HepG2 (cell line): ENCODE measurements around the gene TDRD9. TPM values are rescaled to one million over a fixed set of nuclear protein-coding genes. Genes with fewer than 3 reads are reported as not detected.

ENCODE experiments used
- ATAC-seq: fragments of 200-7000 bp; cut with Tn5 transposase; 3 replicates; pipeline ENCODE4 v1.9.1; 2020; ENCODE audit warnings: mild to moderate bottlenecking, moderate library complexity
- BruUV-seq: library from RNA; stranded (reverse); fragments of 400-500 nt; replicated peaks from 2 replicates; lab custom pipeline; 2021; lab: Mats Ljungman, UMichigan
- CTCF ChIA-PET: fragments of 300-600 bp; formaldehyde crosslinking; extraction: SDS; loops from one replicate; lab custom pipeline; 2021; ENCODE audit warnings: low total read pairs, inconsistent platforms, low intra/inter-chr PET ratio; lab: Yijun Ruan, JAX
- POLR2A ChIA-PET: fragments of 350-600 bp; sonication (Branson Sonifier 250); formaldehyde crosslinking; loops from one replicate; lab custom pipeline; 2020; ENCODE audit warnings: antibody characterized with exemption, inconsistent platforms; lab: Yijun Ruan, JAX
- DNase-seq: peaks from one replicate; pipeline ENCODE4 v3.0.0-alpha.2; 2015; ENCODE audit warnings: low spot score
- FAIRE-seq: peaks from 3 replicates; lab custom pipeline; 2011; peaks lifted over from hg19 to GRCh38; lab: Jason Lieb, UNC
- H2AFZ ChIP-seq: one replicate; pipeline ENCODE4 v1.6.1; 2011; ENCODE audit warnings: low read length, inconsistent platforms
- H3K27ac ChIP-seq: fragments of 300-600 bp; 3 replicates; pipeline ENCODE4 v1.8.0; 2011; ENCODE audit warnings: mixed run types, mild to moderate bottlenecking, mixed read lengths, low read length, inconsistent platforms; ENCODE audit not compliant: insufficient read depth; ENCODE audit errors: extremely low read length
- H3K27me3 ChIP-seq, 2 experiments: fragments of 200-600 bp in 1 of 2; 2 replicates in 1 of 2; 3 replicates in 1 of 2; pipeline versions ENCODE4 v1.6.0 to v1.8.0; 2011; ENCODE audit warnings: low read length in 2 of 2, mild to moderate bottlenecking in 2 of 2, moderate library complexity in 2 of 2, inconsistent platforms in 1 of 2; ENCODE audit not compliant: insufficient read depth in 2 of 2, control insufficient read depth in 1 of 2
- H3K36me3 ChIP-seq, 2 experiments: fragments of 200-600 bp in 1 of 2; replicated peaks in 1 of 2; 2 replicates in 1 of 2; 3 replicates in 1 of 2; pipeline versions ENCODE4 v1.5.1 to v1.8.0; 2011; ENCODE audit warnings: low read length in 2 of 2, inconsistent platforms in 1 of 2; ENCODE audit not compliant: insufficient read depth in 2 of 2, control insufficient read depth in 1 of 2
- H3K4me1 ChIP-seq: 2 replicates; pipeline ENCODE4 v1.5.1; 2012; ENCODE audit warnings: low read length, inconsistent platforms; ENCODE audit not compliant: insufficient read depth
- H3K4me2 ChIP-seq: 2 replicates; pipeline ENCODE4 v1.6.0; 2011; ENCODE audit warnings: low read depth, low read length, inconsistent platforms
- H3K4me3 ChIP-seq, 3 experiments: fragments of 200-600 bp in 1 of 3; sonication (generic), shearing (Covaris generic) in 1 of 3; replicated peaks in 1 of 3; 2 replicates each; pipeline ENCODE4 v1.5.1; 2011 to 2016; ENCODE audit warnings: low read length in 3 of 3, inconsistent platforms in 2 of 3, low read depth in 2 of 3, mild to moderate bottlenecking in 2 of 3, control low read depth in 1 of 3, mixed read lengths in 1 of 3; ENCODE audit not compliant: insufficient read depth in 1 of 3
- H3K79me2 ChIP-seq: one replicate; pipeline ENCODE4 v1.6.1; 2011; ENCODE audit warnings: low read length, inconsistent platforms; ENCODE audit not compliant: insufficient read depth
- H3K9ac ChIP-seq: 2 replicates; pipeline ENCODE4 v1.6.0; 2011; ENCODE audit warnings: mild to moderate bottlenecking, low read depth, low read length, inconsistent platforms; ENCODE audit not compliant: insufficient read depth
- H3K9me3 ChIP-seq: 2 replicates; pipeline ENCODE4 v1.5.1; 2012; ENCODE audit warnings: mild to moderate bottlenecking, low read length
- H4K20me1 ChIP-seq: 2 replicates; pipeline ENCODE4 v1.6.0; 2011; ENCODE audit warnings: inconsistent platforms, mild to moderate bottlenecking, low read length, moderate library complexity; ENCODE audit not compliant: insufficient read depth
- ARID5B ChIP-seq: IDR thresholded peaks from 2 replicates; pipeline ENCODE4 v1.4.0; 2020; ENCODE audit warnings: mild to moderate bottlenecking, missing genetic modification reagents
- ATRX ChIP-seq: sonication (generic); formaldehyde crosslinking; IDR thresholded peaks from 2 replicates; pipeline ENCODE4 v1.4.0; 2020; ENCODE audit warnings: missing genetic modification reagents, borderline replicate concordance
- ELF1 ChIP-seq: sonication (generic); formaldehyde crosslinking; IDR thresholded peaks from 2 replicates; pipeline ENCODE4 v1.4.0; 2020; ENCODE audit warnings: missing genetic modification reagents
- GLMP ChIP-seq: sonication (generic); formaldehyde crosslinking; IDR thresholded peaks from 2 replicates; pipeline ENCODE4 v1.9.0; 2021; ENCODE audit warnings: missing genetic modification reagents, mild to moderate bottlenecking, borderline replicate concordance
- HDAC1 ChIP-seq: sonication (generic); formaldehyde crosslinking; IDR thresholded peaks from 2 replicates; pipeline ENCODE4 v1.5.1; 2020; ENCODE audit warnings: mild to moderate bottlenecking, missing genetic modification reagents
- HDAC2 ChIP-seq: sonication (generic); formaldehyde crosslinking; IDR thresholded peaks from 2 replicates; pipeline ENCODE4 v1.4.0; 2020; ENCODE audit warnings: missing genetic modification reagents
- HNF4A ChIP-seq: sonication (generic); formaldehyde crosslinking; IDR thresholded peaks from 2 replicates; pipeline ENCODE4 v1.4.0; 2020; ENCODE audit warnings: missing genetic modification reagents
- JUND ChIP-seq: sonication (generic); formaldehyde crosslinking; IDR thresholded peaks from 2 replicates; pipeline ENCODE4 v1.8.0; 2022; ENCODE audit warnings: mild to moderate bottlenecking, missing genetic modification reagents
- KDM1A ChIP-seq: IDR thresholded peaks from 2 replicates; pipeline ENCODE4 v1.6.1; 2016; ENCODE audit warnings: missing compliant biosample characterization
- MYC ChIP-seq: sonication (generic); formaldehyde crosslinking; IDR thresholded peaks from 2 replicates; pipeline ENCODE4 v1.9.0; 2021; ENCODE audit warnings: missing genetic modification reagents, borderline replicate concordance
- THAP9 ChIP-seq: sonication (generic); formaldehyde crosslinking; IDR thresholded peaks from 2 replicates; pipeline ENCODE4; 2020; ENCODE audit warnings: missing genetic modification reagents, mild to moderate bottlenecking, borderline replicate concordance
- XRCC5 ChIP-seq: fragments of 200-400 bp; formaldehyde crosslinking; optimal IDR thresholded peaks from 2 replicates; pipeline ENCODE3; 2017; ENCODE audit warnings: mild to moderate bottlenecking, low read length
- ZBTB20 ChIP-seq: sonication (generic); formaldehyde crosslinking; IDR thresholded peaks from 2 replicates; pipeline ENCODE4 v1.8.1; 2023; ENCODE audit warnings: missing genetic modification reagents, low read depth, mild to moderate bottlenecking, borderline replicate concordance
- ZFP36 ChIP-seq: fragments of 150-350 bp; IDR thresholded peaks from 2 replicates; pipeline ENCODE4 v1.6.1; 2018; ENCODE audit warnings: borderline replicate concordance, low read length, low read depth; ENCODE audit not compliant: partially characterized antibody
- ZNF180 ChIP-seq: sonication (generic); formaldehyde crosslinking; IDR thresholded peaks from 2 replicates; pipeline ENCODE4 v1.4.0; 2020; ENCODE audit warnings: low read depth, missing genetic modification reagents, borderline replicate concordance
- ZNF263 ChIP-seq: sonication (generic); formaldehyde crosslinking; IDR thresholded peaks from 2 replicates; pipeline ENCODE4 v1.4.0; 2020; ENCODE audit warnings: missing genetic modification reagents
- ZNF816 ChIP-seq: sonication (generic); formaldehyde crosslinking; IDR thresholded peaks from 2 replicates; pipeline ENCODE4 v1.8.0; 2022; ENCODE audit warnings: missing genetic modification reagents, mild to moderate bottlenecking, borderline replicate concordance
- WGBS: methylation state at CpG from one replicate; pipeline ENCODE4 v1.1.6; 2017; ENCODE audit warnings: low lambda C conversion rate; 5-methylcytosine and 5-hydroxymethylcytosine counted together
- in situ Hi-C: cut with HindIII; loops from 2 replicates; pipeline ENCODE4 v1.10.0; 2017; ENCODE audit warnings: low pct_unique_long_range_greater_than_20kb; ENCODE audit not compliant: extremely low pct_ligation_motif_present
- intact Hi-C: fragments of 100-400 bp; cut with micrococcal nuclease; formaldehyde crosslinking; loops from one replicate; pipeline ENCODE4 v1.10.0; 2022; ENCODE audit not compliant: unreplicated experiment
- polyA plus RNA-seq, 8 experiments: library from polyadenylated mRNA; depleted of rRNA in 3 of 8; stranded (reverse) in 7 of 8; unstranded in 1 of 8; fragments of >200 nt; fragmentation: Illumina TruSeq in 4 of 8; extraction: Trizol in 4 of 8; gene quantifications; 2 replicates each; pipeline versions ENCODE4 v1.2.1 to v1.2.3, GENCODE V29; 2011 to 2016; ENCODE audit warnings: low read depth in 4 of 8, missing spikeins in 1 of 8, mixed read lengths in 1 of 8; ENCODE audit not compliant: insufficient read depth in 1 of 8
- total RNA-seq, 5 experiments: library from RNA; depleted of rRNA; stranded (reverse); fragments of >200 nt; fragmentation: Illumina TruSeq; extraction: Trizol; gene quantifications; 2 replicates each; pipeline ENCODE4 v1.2.3, GENCODE V29; 2016; ENCODE audit warnings: low read depth in 1 of 5

Gene TDRD9
- total and polyA plus RNA-seq, 2 of the 13 experiments (the other 11 are each of a cell fraction or from before 2014, with no cell fraction given) = not detected

GRCh38 chr14:103892247-103892646 lies 36.0 kb upstream of the TDRD9 start:
- BruUV-seq = no TSS peak
- TF ChIP-seq ZNF816 (CRISPR knock-in tag) (no peak), ELF1 (CRISPR knock-in tag) (peak; percentile 68), ZFP36 (peak; percentile 98), ZBTB20 (CRISPR knock-in tag) (peak; percentile 56; the same call in 1 of the 2 replicates), ARID5B (peak; percentile 14; the same call in 1 of the 2 replicates), HDAC2 (CRISPR knock-in tag) (peak; percentile 59; the same call in 1 of the 2 replicates), ATRX (CRISPR knock-in tag) (no peak), HDAC1 (CRISPR knock-in tag) (peak; percentile 41; the same call in 1 of the 2 replicates), JUND (CRISPR knock-in tag) (0 out of 2 replicates have a peak, but pooled peaks have one; percentile 11), KDM1A (CRISPR knock-in tag) (peak; percentile 84), XRCC5 (peak; percentile 15), THAP9 (CRISPR knock-in tag) (no peak), MYC (CRISPR knock-in tag) (peak; percentile 59; the same call in 1 of the 2 replicates), GLMP (CRISPR knock-in tag) (no peak), HNF4A (CRISPR knock-in tag) (peak; percentile 37), ZNF180 (CRISPR knock-in tag) (no peak), ZNF263 (CRISPR knock-in tag) (peak; percentile 85)

More at GRCh38 chr14:103892247-103892646, 36.0 kb upstream of the TDRD9 start:
- H3K9me3 ChIP-seq = no peaks in the 10 kb centered on the region
- no peak for DNase-seq
- 18% methylated on average over 8 of the region's 8 CpGs for WGBS
- H2AFZ ChIP-seq = no peak overlapping the region
- no peak overlapping the region for H3K27ac ChIP-seq
- H3K4me3 ChIP-seq = peak overlapping the region; percentile 46 to 75 (median 56); a peak in 2 of 6 replicates
- ATAC-seq = no peak
- intact Hi-C loops = no loop called here
- H3K9ac ChIP-seq = 0 out of 2 replicates have a peak overlapping the region, but pooled peaks have one; percentile 14
- H3K4me1 ChIP-seq = peaks cover 95% of the 10 kb centered on the region
- H3K27me3 ChIP-seq = no peaks in the 10 kb centered on the region
- POLR2A ChIA-PET = interaction anchor here (0.9 to 7.3 kb wide), 5 partner anchors 8 to 38 kb away, joined by 3 to 195 read pairs (median 5); no protein-coding TSS in a partner anchor
- in situ Hi-C loops = no loop called here
- H3K36me3 ChIP-seq = no peaks in the 10 kb centered on the region
- peak overlapping the region; percentile 98 for H3K4me2 ChIP-seq
- no peaks in the 10 kb centered on the region for H4K20me1 ChIP-seq
- CTCF ChIA-PET = no interaction called here
- peak; percentile 4 for FAIRE-seq
- H3K79me2 ChIP-seq = no peaks in the 10 kb centered on the region
